Sciatic nerve (tissue), 2 donors: ENCODE results near the gene PPP2R5E. TPM values are rescaled to one million over a fixed set of nuclear protein-coding genes. Genes with fewer than 3 reads are reported as not detected.

Experiments
- ATAC-seq: fragments of 200-7000 bp; cut with Tn5 transposase; one replicate; pipeline ENCODE4 v1.9.1; 2020; ENCODE audit warnings: mild to moderate bottlenecking, moderate library complexity
- DNase-seq: peaks from one replicate; pipeline ENCODE4 v3.0.0-alpha.2; 2020; ENCODE audit warnings: low spot score
- intact Hi-C: fragments of 100-400 bp; cut with DNase I; formaldehyde crosslinking; loops from one replicate; pipeline ENCODE4 v1.14.2; 2022
- total RNA-seq: library from RNA; stranded (reverse); fragmentation: NEBNext Ultra II Directional; extraction: Animal tissue kit (Norgen Biotek cat#: 25700); gene quantifications from one replicate; pipeline ENCODE4 v1.2.1, GENCODE V29; 2021
- donor health status: DM: no; HTN: no; CAD: no.
- donor health status: DM: no; HTN: no; CAD: no.

The PPP2R5E gene
- total RNA-seq, 1 donor from 2014 or later: 37.6 TPM

DNA sequence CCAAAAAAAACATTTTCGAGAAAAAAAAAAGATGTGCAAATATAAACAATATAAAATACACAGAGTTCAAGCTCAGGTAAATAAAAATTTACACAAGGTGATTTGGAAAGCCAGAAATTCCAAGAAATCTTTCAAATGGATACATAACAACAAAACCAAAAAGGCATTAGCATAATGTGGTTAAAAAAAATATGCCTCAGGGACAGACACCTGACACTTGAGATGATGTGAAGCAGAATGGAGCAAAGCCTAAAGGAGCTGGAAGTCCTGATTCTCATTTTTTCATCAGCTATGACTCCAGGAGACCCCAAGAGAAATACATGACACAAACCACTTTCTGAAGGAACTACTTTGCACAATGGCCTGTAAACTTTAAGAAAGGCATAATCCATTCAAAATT is 98.6 kb downstream of the PPP2R5E start:
- intact Hi-C loops: no loop called here
- no peak for ATAC-seq
- DNase-seq: no peak

DNA sequence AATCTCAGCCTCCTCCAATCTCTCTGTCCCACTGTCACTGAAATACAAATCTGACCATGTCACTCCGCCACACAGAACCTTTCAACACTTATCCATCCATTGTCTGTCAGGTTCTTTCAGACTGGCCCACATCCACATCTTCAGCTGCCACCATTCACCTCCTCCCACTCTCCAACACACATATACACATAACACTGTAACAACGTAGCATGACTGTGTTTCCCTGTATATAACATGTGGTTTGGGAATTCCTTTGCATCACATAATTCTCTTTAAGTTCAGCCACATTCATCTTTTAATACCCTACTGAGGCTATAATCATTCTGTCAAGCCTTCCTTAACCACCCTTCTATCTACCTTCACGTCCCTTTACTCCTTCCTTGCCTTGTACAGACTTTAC is 99.2 kb downstream of the PPP2R5E start:
- DNase-seq (no peak), ATAC-seq (no peak)
- intact Hi-C loops: no loop called here

DNA sequence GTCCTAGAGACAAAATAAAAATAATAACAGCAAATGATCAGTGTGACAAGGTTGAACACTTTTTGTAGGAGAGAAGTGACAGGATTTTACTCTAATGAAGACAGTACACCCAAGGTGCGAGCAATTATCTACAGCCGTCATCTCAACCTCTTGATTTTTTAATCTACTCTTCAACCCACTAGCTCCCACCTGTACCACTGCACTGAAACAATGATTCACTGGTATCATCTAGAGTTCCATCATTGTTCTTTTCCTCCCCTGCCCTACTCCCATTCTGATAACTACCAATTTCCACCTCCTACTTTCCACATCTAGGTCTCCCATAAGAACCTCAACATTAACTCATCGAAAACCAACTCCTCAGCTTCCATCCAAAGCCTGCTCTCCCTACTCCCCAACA is 99.8 kb downstream of the PPP2R5E start:
- ATAC-seq: no peak
- no peak for DNase-seq

DNA sequence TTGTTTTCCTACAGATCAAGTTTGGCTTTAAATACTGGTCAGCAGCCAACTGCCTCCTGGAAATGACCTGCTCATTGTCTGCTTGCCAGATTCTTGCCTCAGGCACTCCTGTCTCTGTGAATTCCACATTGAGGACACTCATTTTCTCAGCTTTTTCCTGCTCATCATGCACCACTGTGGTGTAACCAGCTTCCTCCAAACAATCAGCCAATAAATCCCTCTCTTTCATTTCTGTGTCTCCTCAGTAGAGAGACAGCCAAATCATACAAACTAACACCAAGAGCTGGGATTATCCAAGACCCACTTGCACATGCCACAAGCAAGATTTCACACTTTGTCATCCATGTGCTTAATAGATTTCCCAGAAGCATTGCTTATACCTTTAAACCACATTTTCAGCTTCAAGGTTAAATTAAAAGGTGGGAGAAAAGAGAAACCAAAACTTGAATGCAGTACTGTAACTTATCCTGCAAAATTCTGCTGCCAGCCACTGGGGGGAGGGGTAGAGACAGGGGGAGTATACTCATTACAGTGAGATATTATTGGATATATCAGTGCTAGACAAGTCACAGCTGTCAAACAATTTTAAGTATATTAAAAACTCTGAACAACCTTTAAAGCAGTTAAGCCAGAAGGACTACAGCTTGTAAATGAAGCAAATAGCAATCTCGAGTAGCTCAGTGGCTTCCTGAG is 105.0 kb downstream of the PPP2R5E start:
- ATAC-seq: peak; percentile 88
- intact Hi-C loops: no loop called here
- DNase-seq: peak; percentile 70

More for the DNA sequence above, 99.8 kb downstream of the PPP2R5E start:
- intact Hi-C loops: no loop called here

DNA sequence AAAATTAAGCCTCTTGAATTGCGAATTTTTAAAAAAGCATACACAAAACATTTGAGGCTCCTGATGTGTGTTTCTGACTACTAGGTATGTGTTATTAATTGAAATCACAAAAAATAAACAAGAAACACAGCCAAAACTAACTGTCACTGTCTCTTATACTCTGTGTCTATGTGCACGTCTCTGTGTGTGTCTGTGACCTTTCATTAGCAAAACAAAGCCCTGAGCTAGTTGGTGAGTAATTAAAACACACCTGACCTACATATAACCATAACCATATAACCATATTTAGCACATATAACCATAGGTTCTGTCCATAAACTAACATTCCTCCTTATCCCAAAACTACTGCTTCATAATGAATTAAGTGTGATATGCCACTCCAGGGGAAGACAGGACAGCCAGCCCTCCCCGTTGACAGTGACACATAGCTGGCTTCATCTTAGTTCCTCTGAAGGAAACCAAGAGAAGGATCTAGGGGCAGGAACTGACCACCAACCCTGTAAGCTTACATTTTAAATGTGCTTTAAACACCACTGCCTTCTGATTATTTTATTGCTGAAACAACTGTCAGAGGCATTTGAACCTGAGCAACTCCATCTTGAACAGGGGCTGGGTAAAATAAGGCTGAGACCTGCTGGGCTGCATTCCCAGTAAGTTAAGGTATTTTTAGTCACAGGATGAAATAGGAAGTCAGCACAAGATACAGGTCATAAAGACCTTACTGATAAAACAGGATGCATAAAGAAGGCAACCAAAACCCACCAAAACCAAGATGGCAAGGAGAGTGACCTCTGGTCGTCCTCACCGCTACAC is 106.7 kb downstream of the PPP2R5E start:
- intact Hi-C loops: no loop called here
- ATAC-seq: no peak

DNA sequence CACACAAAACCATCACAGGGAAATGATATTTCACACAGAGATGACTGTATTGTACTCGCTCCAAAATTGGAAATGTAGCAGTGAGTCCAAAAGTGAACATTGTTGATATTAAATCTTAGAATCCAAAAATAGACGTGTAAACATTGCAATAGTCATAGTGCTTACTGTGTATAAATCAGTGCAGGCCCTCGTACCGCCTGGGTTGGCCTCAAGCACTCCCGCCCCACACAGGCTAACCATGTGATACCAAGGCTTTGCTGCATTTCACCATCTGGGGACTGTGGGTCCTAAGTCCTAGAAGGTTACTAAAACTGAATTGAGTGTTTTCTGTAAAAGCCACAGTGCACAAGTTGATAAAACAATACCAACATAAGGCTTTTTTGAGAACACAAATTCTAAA is 107.3 kb downstream of the PPP2R5E start:
- DNase-seq: peak; percentile 69
- ATAC-seq: peak; percentile 93
- intact Hi-C loops: no loop called here

More for the DNA sequence above, 106.7 kb downstream of the PPP2R5E start:
- no peak for DNase-seq

DNA sequence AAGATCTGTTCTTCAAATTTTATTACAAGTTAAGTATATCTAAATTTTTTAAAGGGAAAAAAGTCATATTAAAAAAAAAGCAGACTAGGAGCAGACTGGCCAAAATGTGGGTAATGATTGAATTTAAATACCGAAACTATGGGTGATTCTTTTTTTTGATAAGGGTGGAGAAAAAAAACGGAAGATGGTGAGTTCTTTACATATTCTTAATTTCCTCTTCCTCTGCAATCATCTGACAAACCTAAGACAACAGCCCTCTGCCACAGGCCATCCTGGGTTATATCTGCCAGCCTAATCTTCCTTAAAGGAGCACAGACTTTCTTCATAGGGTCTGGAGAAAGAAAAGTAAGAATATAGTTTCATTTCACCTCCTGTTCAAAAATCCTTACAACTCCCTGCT is 108.0 kb downstream of the PPP2R5E start:
- ATAC-seq: no peak
- DNase-seq: no peak
- intact Hi-C loops: no loop called here

DNA sequence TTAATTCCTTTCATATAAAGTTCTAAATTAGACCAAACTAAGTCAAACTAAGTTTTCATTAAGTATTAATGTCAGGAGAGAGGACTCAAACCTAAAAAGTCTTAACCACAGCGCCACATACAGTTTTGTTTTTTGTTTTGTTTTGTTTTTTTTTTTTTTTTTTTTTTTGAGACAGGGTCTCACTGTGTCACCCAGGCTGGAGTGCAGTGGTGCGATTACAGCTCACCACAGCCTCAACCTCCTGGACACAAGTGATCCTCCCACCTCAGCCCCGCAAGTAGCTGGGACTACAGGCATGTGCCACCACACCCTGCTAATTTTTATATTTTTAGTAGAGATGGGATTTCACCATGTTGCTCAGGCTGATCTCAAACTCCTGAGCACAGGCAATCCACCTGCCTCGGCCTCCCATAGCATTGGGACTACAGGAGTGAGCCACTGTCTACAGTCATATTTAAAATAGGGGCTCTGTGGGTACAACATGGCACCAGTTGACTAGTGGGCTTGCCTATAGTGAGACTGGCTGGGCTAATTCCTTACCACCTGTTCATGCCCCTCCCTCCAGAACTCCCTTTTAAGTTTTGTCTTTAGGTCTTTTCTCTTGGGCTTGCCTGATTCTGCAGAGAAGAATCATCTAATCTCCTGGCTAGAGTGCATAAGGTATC is 110.2 kb downstream of the PPP2R5E start:
- DNase-seq: no peak
- intact Hi-C loops: loop anchor here (5.0 kb wide), 1 partner anchor 1411 kb away; no protein-coding TSS in a partner anchor
- ATAC-seq: no peak

DNA sequence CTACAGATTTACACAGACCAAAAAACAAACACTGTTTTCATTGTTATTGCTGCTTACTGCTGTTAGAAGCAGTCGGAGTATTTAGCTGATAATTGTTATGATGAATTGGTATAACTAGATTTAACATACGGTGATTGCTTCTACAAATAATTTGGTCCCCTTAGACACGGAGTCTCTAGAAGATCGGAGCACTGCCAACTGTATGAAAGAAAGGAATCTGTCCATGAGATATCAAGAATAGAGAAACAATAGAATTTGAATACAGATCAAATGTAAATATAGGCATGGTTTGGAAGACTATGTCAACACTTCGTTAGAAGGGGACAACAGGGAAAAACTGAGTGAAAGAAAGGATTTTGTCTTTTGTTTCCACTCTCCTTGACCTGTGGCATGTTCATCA is 110.9 kb downstream of the PPP2R5E start:
- intact Hi-C loops: loop anchor here (5.0 kb wide), 1 partner anchor 1410 kb away; no protein-coding TSS in a partner anchor
- ATAC-seq (no peak), DNase-seq (no peak)

DNA sequence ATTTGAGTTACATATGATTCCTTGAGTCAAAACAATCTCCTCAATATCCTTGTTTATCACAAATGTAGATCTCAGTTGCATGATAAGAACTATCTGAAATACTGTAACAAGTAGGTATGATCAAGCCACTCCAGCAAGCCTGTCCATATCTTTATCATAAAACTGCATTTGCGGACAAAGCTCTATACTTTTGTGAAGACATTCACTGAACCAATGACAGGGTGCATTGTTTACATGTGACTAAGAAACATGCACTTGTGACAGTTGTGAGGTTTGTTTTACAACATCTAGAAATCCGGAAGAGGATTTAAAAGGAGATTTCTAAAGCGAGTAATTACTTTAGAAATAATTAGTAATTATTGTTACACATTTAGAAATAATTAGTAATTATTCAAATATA is 111.7 kb downstream of the PPP2R5E start:
- DNase-seq (no peak), ATAC-seq (no peak)
- intact Hi-C loops: loop anchor here (5.0 kb wide), 1 partner anchor 1409 kb away; no protein-coding TSS in a partner anchor

DNA sequence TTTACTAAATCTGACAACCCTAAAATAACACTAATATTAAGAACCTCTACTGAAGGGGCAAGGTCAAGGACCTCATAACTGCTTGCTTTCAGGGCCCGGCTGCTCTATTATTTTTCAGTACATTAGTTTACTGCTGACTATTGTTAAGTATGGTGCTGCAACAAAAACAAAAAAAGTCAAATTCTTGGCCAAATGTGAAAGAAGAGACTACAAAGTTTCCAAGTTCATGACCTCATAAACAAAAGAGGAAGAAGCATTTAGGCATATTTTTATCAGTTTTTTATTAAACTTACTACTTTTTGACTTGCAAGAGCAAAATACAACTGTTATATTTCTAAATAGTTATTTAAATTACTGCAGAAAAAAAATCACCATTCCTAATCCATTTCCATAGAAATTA is 114.7 kb downstream of the PPP2R5E start:
- no peak for DNase-seq
- ATAC-seq: no peak

DNA sequence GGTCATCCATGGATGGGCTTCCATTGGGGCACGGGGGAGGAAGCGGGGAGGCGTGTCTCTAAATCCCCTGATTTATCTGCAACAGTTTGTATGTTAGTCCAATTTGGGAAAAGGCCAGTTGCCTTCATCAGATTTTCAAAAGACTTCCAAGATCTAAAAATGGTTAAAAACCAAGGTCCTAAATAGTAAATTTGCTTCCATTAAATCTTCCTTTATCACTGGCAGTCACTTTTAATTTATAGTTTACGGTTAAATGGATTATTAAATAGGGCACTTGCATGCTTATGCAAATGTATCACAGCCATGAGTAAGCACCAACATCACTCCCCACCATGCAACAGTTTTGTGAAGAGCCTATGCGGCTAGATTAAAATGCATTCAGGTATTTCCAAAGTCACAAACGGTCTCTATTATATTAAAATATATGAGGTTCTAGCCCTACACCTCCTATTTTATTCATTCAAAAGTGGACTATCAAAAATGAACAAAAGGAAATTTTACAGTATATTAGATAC is 116.3 kb downstream of the PPP2R5E start:
- intact Hi-C loops: no loop called here
- ATAC-seq: no peak
- DNase-seq: no peak

More for the DNA sequence above, 114.7 kb downstream of the PPP2R5E start:
- intact Hi-C loops: no loop called here

DNA sequence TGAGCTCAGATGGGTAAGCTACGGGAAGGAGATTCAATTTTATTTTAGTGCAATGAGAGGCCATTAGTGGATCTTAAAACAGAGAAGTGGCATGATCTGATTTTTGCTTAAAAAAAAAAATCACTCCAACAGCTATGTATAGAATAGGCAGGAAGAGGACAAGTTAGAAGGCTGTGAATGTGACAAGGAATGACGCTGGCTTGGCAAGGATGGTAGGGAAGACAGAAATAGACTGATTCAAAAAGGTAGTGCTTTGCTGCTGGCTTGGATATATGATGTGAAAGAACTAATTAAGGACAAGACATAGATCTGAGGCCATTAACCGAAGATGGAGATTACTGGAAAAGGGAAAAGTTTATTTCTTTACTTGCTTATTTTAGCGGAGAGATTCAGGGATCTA is 119.3 kb downstream of the PPP2R5E start:
- intact Hi-C loops: no loop called here
- DNase-seq (no peak), ATAC-seq (no peak)

DNA sequence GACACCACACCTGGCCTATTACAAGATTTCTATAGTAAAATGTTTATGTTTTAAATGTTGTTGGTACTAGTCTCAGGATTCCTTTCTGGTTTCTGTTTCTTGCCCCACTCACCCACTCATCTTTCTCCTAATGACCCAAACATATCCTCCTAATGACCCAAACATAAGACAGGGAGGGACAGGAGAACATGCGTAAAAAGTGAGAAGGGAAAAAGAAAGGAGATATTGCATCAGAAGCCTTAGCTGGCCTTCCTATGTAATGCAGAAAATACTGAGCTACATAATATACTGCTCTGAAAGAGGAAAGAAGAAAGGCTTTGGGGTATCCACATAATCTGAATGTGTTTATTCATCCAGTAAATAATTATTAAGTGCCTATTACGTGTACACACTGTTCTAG is 119.8 kb downstream of the PPP2R5E start:
- no peak for DNase-seq
- intact Hi-C loops: no loop called here
- no peak for ATAC-seq

DNA sequence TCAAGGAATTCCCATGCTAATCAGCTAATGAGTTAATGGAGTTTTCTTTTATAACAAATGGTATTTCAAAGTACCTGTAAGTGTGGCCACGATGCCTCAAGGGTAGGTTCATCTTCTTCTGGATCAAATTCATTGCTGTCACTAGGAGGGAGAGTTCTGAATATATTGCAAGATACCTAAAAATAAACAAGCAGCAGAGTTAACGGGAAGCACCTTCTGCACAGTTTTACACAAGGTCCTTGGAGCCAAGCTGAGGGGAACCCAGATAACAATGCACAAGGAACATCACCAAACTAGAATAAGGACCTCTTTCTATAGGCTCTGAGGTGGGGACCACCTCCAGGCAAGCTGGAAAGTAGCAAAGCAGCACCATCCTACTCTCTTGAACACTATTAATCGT is 121.3 kb downstream of the PPP2R5E start:
- DNase-seq (no peak), ATAC-seq (no peak)
- intact Hi-C loops: no loop called here

DNA sequence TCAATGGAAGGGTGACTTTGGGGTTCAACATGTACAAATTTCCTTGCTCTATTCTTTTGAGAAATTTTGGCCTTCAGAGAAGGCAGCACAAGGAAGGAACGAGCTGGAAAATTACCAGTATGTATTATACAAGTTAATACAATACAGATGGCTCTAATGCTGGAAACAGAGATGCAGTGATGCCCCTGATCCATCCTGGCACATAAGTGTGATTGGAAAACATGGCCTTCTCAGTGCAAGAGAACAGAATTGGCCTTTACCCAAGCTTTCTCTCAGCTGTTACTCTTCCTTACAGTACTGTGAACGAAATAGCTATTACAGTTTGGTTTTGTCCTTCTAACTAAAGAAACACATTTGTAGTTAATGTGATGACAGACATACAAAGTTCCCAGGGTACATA is 122.0 kb downstream of the PPP2R5E start:
- intact Hi-C loops: no loop called here
- ATAC-seq (no peak), DNase-seq (no peak)

DNA sequence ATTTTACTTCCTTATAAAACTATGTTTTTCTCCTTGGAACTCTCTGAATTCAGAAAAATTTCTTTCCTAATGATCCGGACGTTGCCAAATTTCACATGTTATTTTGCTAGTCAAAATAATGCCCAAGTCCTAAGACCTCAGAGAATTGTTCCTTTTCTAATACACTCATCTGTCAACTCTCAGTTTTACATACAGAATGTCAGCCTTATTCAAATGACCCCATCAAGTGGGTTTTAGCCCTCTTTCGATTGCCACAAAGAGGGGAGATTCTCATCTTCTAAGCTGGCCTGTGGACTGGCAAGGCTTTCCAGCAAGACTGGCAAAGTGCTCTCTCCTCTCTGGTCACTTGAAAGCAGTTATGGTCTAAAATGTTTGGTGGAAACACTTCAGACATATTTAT is 125.2 kb downstream of the PPP2R5E start:
- ATAC-seq (no peak), DNase-seq (no peak)
- intact Hi-C loops: no loop called here

DNA sequence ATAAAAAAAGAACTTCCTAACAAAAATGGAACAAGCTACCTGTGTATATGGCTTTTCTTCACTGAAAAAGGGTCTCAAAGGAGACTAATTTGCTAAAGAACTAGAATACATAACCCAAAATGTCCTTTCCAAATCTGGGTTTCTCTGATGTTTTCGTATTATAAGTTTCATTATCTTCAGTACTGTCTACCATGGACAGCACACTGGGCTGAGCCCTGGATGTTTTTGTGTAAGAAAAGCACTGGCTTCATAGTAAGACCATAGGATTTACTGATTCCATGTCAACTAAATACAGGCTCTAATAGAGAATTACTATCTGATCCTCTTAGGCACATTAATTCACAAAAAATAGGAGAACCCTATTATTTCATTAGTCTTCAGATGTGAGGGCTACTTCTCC is 130.2 kb downstream of the PPP2R5E start:
- DNase-seq: no peak
- intact Hi-C loops: no loop called here
- no peak for ATAC-seq

DNA sequence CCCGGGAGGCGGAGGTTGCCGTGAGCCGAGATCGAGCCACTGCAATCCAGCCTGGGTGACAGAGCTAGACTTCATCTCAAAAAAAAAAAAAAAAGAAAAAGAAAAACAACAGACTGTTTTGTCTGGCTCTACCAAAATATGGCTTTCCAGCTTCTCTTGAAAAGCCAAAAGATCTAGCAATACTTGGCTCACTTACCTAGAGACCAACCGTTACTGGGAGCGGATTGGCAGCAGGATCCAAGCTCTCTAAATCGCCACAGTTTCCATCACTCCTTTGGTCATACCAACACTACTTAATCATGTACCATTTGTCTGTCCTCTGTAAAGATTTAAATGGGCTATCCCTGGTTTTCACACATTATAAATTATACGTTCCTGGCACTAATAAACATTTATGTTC is 136.8 kb downstream of the PPP2R5E start:
- DNase-seq: no peak
- peak; percentile 71 for ATAC-seq
- intact Hi-C loops: no loop called here

DNA sequence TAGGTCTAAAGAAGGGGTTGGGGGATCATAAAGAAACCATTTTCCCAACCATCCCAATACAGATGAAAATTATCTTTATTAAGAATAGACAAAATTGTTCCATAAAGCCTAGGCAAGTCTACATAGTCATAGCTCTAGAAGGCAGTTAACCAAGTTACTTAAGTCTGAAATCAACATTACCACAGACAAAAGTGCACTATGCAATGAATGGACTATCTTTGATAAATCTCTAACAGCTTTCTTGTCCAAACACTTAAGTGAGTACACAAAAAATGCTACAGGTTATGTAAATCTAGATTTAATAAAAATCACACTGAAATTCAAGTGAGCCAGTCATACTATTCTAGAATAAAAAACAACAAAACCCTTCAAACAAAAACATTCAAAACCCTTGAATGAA is 137.5 kb downstream of the PPP2R5E start:
- intact Hi-C loops: no loop called here
- ATAC-seq (no peak), DNase-seq (no peak)
